A549 (cell line): ENCODE measurements around the gene GRK6.
A peak's percentile ranks its signal among the peaks of the same experiment; 100 is the strongest.

Source experiments
- CTCF ChIP-seq: fragments of >200 bp; sonication (Bioruptor Twin); formaldehyde crosslinking; IDR thresholded peaks from 3 replicates; pipeline ENCODE4 v1.5.1; 2016
- EP300 ChIP-seq, 2 experiments: fragments of >200 bp; sonication (Bioruptor Twin); formaldehyde crosslinking; IDR thresholded peaks; 2 replicates in 1 of 2; 3 replicates in 1 of 2; pipeline ENCODE4 v1.6.1; 2016 to 2017
- ESRRA ChIP-seq: fragments of 150-350 bp; IDR thresholded peaks from 2 replicates; pipeline ENCODE4 v1.6.1; 2014; ENCODE audit warnings: mild to moderate bottlenecking, low read length, borderline replicate concordance
- HMGXB4 ChIP-seq: fragments of 250-450 bp; sonication (Bioruptor Pico); IDR thresholded peaks from 2 replicates; pipeline ENCODE4 v1.5.0; 2021; ENCODE audit warnings: mild to moderate bottlenecking, moderate library complexity, borderline replicate concordance
- KDM5A ChIP-seq: fragments of 200-600 bp; sonication (generic); IDR thresholded peaks from 2 replicates; pipeline ENCODE4 v1.6.1; 2016; ENCODE audit warnings: antibody characterized with exemption, mild to moderate bottlenecking
- POLR2A ChIP-seq: IDR thresholded peaks from 2 replicates; pipeline ENCODE4 v1.6.1; 2012; ENCODE audit warnings: mild to moderate bottlenecking, low read length
- RARB ChIP-seq: fragments of 250-450 bp; sonication (Bioruptor Pico); IDR thresholded peaks from 2 replicates; pipeline ENCODE4 v1.8.0; 2021; ENCODE audit warnings: mild to moderate bottlenecking, moderate library complexity
- REST ChIP-seq: fragments of 200-600 bp; sonication (generic); IDR thresholded peaks from 2 replicates; pipeline ENCODE4 v1.6.1; 2016; ENCODE audit warnings: antibody characterized with exemption, mild to moderate bottlenecking, moderate library complexity
- RNF2 ChIP-seq: fragments of 200-600 bp; sonication (generic); IDR thresholded peaks from 2 replicates; pipeline ENCODE4 v1.6.1; 2016; ENCODE audit warnings: low read depth, mild to moderate bottlenecking, antibody characterized with exemption, moderate library complexity, borderline replicate concordance
- SMC3 ChIP-seq: fragments of >200 bp; sonication (Bioruptor Twin); formaldehyde crosslinking; IDR thresholded peaks from 3 replicates; pipeline ENCODE4 v1.6.1; 2018; ENCODE audit warnings: inconsistent platforms
- USF2 ChIP-seq: fragments of 450-650 bp; IDR thresholded peaks from 2 replicates; pipeline ENCODE4 v1.6.1; 2014; ENCODE audit warnings: antibody characterized with exemption

GRCh38 chr5:177446200-177447065 is 20.0 kb downstream of the GRK6 start, which contains the start of gene PRR7:
- TF ChIP-seq CTCF (no peak), HMGXB4 (no peak), REST (no peak), SMC3 (no peak), EP300 (IDR thresholded peaks at IDR 0.05) (no peak), POLR2A (peak; percentile 18; the same call in 1 of the 2 replicates), USF2 (no peak), KDM5A (no peak), RARB (no peak), ESRRA (no peak), RNF2 (no peak)
